Right lobe of liver (tissue), 4 donors: ENCODE results near the gene ELP5.

Experiments used
- CTCF ChIP-seq, 4 donors: fragments of 200-600 bp in 3 of 4; fragments of 450-650 bp in 1 of 4; IDR thresholded peaks; one replicate each; pipeline versions ENCODE4 v1.5.1 to v1.8.0; 2016 to 2022; ENCODE audit warnings: antibody characterized with exemption in 4 of 4, mild to moderate bottlenecking in 2 of 4
- POLR2A ChIP-seq: fragments of 450-650 bp; IDR thresholded peaks from one replicate; pipeline ENCODE4 v1.6.1; 2017; ENCODE audit warnings: antibody characterized with exemption, mild to moderate bottlenecking
- donor health status: DM: no; HTN: no; CAD: no.
- donor health status: DM: no; HTN: no; CAD: no.
- donor health status: DM: no; HTN: yes; CAD: no.

- TF ChIP-seq CTCF (IDR thresholded peaks at IDR 0.05), result no peak
- TF ChIP-seq POLR2A, result no peak
Observed at GRCh38 chr17:7204828-7205461, 47.1 kb upstream of the ELP5 start.
